Activated T-cell treated with anti-CD3 and anti-CD28 coated beads for 48 hours (primary cell): Measurements from ENCODE around the gene ATAD5.
"Not testable (repeated sequence)": the region's sequence is repeated elsewhere in the genome, so short reads cannot be mapped to it uniquely, and the experiment has no call there.

ENCODE experiments used
- DNase-seq: peaks from one replicate; pipeline ENCODE4 v3.0.0-alpha.2; 2020; ENCODE audit warnings: low read depth

Gene ATAD5

GRCh38 chr17:30915833-30916611, 84.3 kb downstream of the ATAD5 start:
- no peak for DNase-seq

GRCh38 chr17:30917050-30917449, 85.3 kb downstream of the ATAD5 start:
- no peak for DNase-seq

- DNase-seq = no peak
These were observed 88.5 kb downstream of the ATAD5 start for GRCh38 chr17:30920282-30920681.

GRCh38 chr17:30920683-30921543, 89.1 kb downstream of the ATAD5 start:
- DNase-seq = no peak

- DNase-seq = no peak
These were observed 89.9 kb downstream of the ATAD5 start, which contains the start of gene ADAP2 for GRCh38 chr17:30921544-30922196. Gene ADAP2 (plus strand): TSS chr17:30921945. CDS start chr17:30922015, 70 bp downstream.

GRCh38 chr17:30922235-30923030, 90.7 kb downstream of the ATAD5 start:
- DNase-seq = no peak

- no peak for DNase-seq
These were observed 92.6 kb downstream of the ATAD5 start for GRCh38 chr17:30924341-30924740.

GRCh38 chr17:30926516-30926915, 94.8 kb downstream of the ATAD5 start:
- no peak for DNase-seq

- DNase-seq = no peak
These were observed 96.0 kb downstream of the ATAD5 start for GRCh38 chr17:30927756-30928155.

GRCh38 chr17:30928584-30928983, 96.8 kb downstream of the ATAD5 start:
- DNase-seq = no peak

GRCh38 chr17:30929081-30929633, 97.4 kb downstream of the ATAD5 start:
- DNase-seq = no peak

- DNase-seq = not testable (repeated sequence)
These were observed 98.1 kb downstream of the ATAD5 start for GRCh38 chr17:30929861-30930260.

- no peak for DNase-seq
These were observed 98.7 kb downstream of the ATAD5 start for GRCh38 chr17:30930495-30930894.

- not testable (repeated sequence) for DNase-seq
These were observed 99.8 kb downstream of the ATAD5 start for GRCh38 chr17:30931582-30931981.

- no peak for DNase-seq
These were observed 102.2 kb downstream of the ATAD5 start for GRCh38 chr17:30933966-30934365.

- no peak for DNase-seq
These were observed 107.4 kb downstream of the ATAD5 start for GRCh38 chr17:30939051-30939689.

GRCh38 chr17:30942308-30943079, 110.7 kb downstream of the ATAD5 start:
- no peak for DNase-seq
